OCI-LY3 (cell line): ENCODE measurements around the gene UNC13D.
"Not testable (repeated sequence)": the region's sequence is repeated elsewhere in the genome, so short reads cannot be mapped to it uniquely, and the experiment has no call there.

ENCODE experiments used
- EZH2phosphoT487 ChIP-seq: fragments of 200-600 bp; shearing (Covaris generic); IDR thresholded peaks from 2 replicates; pipeline ENCODE4 v1.6.1; 2018; ENCODE audit warnings: antibody characterized with exemption, mixed run types, low read depth
- TF ChIP-seq, protein P1 (sequence below): fragments of 200-600, 300-600 bp; sonication (generic); IDR thresholded peaks from 2 replicates; pipeline ENCODE4 v1.5.1; 2014; ENCODE audit warnings: antibody characterized with exemption, low read length, low read depth

DNA sequence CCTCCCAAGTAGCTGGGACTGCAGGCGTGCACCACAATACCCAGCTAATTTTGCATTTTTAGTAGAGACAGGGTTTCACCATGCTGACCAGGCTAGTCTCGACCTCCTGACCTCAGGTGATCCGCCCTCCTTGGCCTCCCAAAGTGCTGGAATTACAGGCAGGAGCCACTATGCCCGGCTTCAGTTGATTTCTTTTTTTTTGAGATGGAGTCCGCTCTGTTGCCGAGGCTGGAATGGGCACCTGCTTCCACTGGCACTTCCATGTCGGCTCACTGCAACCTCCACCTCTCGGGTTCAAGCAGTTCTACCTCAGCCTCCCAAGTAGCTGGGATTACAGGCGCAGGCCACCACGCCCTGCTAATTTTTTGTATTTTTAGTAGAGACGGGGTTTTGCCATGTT lies 33.4 kb downstream of the UNC13D start:
- not testable (repeated sequence) for TF ChIP-seq EZH2phosphoT487
- TF ChIP-seq, protein P1, sequence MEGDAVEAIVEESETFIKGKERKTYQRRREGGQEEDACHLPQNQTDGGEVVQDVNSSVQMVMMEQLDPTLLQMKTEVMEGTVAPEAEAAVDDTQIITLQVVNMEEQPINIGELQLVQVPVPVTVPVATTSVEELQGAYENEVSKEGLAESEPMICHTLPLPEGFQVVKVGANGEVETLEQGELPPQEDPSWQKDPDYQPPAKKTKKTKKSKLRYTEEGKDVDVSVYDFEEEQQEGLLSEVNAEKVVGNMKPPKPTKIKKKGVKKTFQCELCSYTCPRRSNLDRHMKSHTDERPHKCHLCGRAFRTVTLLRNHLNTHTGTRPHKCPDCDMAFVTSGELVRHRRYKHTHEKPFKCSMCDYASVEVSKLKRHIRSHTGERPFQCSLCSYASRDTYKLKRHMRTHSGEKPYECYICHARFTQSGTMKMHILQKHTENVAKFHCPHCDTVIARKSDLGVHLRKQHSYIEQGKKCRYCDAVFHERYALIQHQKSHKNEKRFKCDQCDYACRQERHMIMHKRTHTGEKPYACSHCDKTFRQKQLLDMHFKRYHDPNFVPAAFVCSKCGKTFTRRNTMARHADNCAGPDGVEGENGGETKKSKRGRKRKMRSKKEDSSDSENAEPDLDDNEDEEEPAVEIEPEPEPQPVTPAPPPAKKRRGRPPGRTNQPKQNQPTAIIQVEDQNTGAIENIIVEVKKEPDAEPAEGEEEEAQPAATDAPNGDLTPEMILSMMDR = not testable (repeated sequence)
